GM21526 (cell line): Measurements from ENCODE around the gene RPS2.
"Not testable (repeated sequence)": the region's sequence is repeated elsewhere in the genome, so short reads cannot be mapped to it uniquely, and the experiment has no call there.

Experiments
- ATAC-seq: cut with Tn5 transposase; IDR thresholded peaks from one replicate; pipeline ENCODE4 v1.9.1; 2021; ENCODE audit warnings: moderate library complexity; ENCODE audit not compliant: unreplicated experiment, low FRiP score

The RPS2 gene

GRCh38 chr16:1964506-1965395 lies at the start of gene RPS2:
RPS2 (minus strand) TSS chr16:1964826; CDS start chr16:1964625, 201 bp downstream.
- ATAC-seq, result peak; percentile 60

GRCh38 chr16:2013527-2013926 lies 48.9 kb upstream of the RPS2 start:
- ATAC-seq, result no peak

GRCh38 chr16:2011726-2012125 lies 47.1 kb upstream of the RPS2 start:
- not testable (repeated sequence) for ATAC-seq

GRCh38 chr16:2009791-2010510 lies 45.3 kb upstream of the RPS2 start, which contains the start of gene ZNF598:
ZNF598 (minus strand) TSS chr16:2009821.
- peak; percentile 58 for ATAC-seq

- ATAC-seq, result peak; percentile 18
Observed at GRCh38 chr16:2009164-2009711, 44.6 kb upstream of the RPS2 start.

GRCh38 chr16:2008631-2009163 lies 44.1 kb upstream of the RPS2 start:
- ATAC-seq, result no peak

- ATAC-seq, result no peak
Observed at GRCh38 chr16:2008009-2008526, 43.4 kb upstream of the RPS2 start.

- ATAC-seq, result no peak
Observed at GRCh38 chr16:2007081-2007836, 42.6 kb upstream of the RPS2 start.

- ATAC-seq, result no peak
Observed at GRCh38 chr16:2006317-2006716, 41.7 kb upstream of the RPS2 start.

GRCh38 chr16:2005646-2006045 lies 41.0 kb upstream of the RPS2 start:
- no peak for ATAC-seq

- ATAC-seq, result no peak
Observed at GRCh38 chr16:2004795-2005517, 40.3 kb upstream of the RPS2 start.

GRCh38 chr16:2003827-2004641 lies 39.4 kb upstream of the RPS2 start:
- ATAC-seq, result no peak

- ATAC-seq, result no peak
Observed at GRCh38 chr16:2003231-2003826, 38.7 kb upstream of the RPS2 start.

- no peak for ATAC-seq
Observed at GRCh38 chr16:2002406-2003230, 38.0 kb upstream of the RPS2 start.

- no peak for ATAC-seq
Observed at GRCh38 chr16:2001456-2002355, 37.1 kb upstream of the RPS2 start.

GRCh38 chr16:2001035-2001434 lies 36.4 kb upstream of the RPS2 start:
- no peak for ATAC-seq
